HEK293T (cell line): Measurements from ENCODE around the gene KRTAP27-1.

Source experiments
- ARNT ChIP-seq: fragments of 450-650 bp; IDR thresholded peaks from 2 replicates; pipeline ENCODE4 v1.6.1; 2017; ENCODE audit warnings: mild to moderate bottlenecking
- BHLHE40 ChIP-seq: fragments of 450-650 bp; IDR thresholded peaks from 2 replicates; pipeline ENCODE4 v1.6.1; 2016; ENCODE audit warnings: mild to moderate bottlenecking, moderate library complexity, borderline replicate concordance
- CTBP1 ChIP-seq: fragments of 450-650 bp; IDR thresholded peaks from 2 replicates; pipeline ENCODE4 v1.6.1; 2016; ENCODE audit warnings: borderline replicate concordance
- ELF4 ChIP-seq: fragments of 450-650 bp; IDR thresholded peaks from 2 replicates; pipeline ENCODE4 v1.6.1; 2017; ENCODE audit warnings: antibody characterized with exemption
- FOXA1 ChIP-seq: fragments of 450-650 bp; IDR thresholded peaks from 2 replicates; pipeline ENCODE4 v1.6.1; 2016; ENCODE audit warnings: mild to moderate bottlenecking
- FOXM1 ChIP-seq: fragments of 450-650 bp; IDR thresholded peaks from 2 replicates; pipeline ENCODE4 v1.6.1; 2017; ENCODE audit warnings: mild to moderate bottlenecking, borderline replicate concordance
- HDGF ChIP-seq: fragments of 450-650 bp; IDR thresholded peaks from 2 replicates; pipeline ENCODE4 v1.6.1; 2017; ENCODE audit warnings: antibody characterized with exemption, borderline replicate concordance
- L3MBTL2 ChIP-seq: fragments of 450-650 bp; conservative IDR thresholded peaks from 2 replicates; pipeline ENCODE4 v1.6.1; 2016; ENCODE audit warnings: mild to moderate bottlenecking
- NFRKB ChIP-seq: fragments of 450-650 bp; IDR thresholded peaks from 2 replicates; pipeline ENCODE4 v1.6.1; 2016; ENCODE audit warnings: mild to moderate bottlenecking, moderate library complexity
- SP1 ChIP-seq: fragments of 450-650 bp; IDR thresholded peaks from 2 replicates; pipeline ENCODE4 v1.6.1; 2017
- SUZ12 ChIP-seq: fragments of 450-650 bp; IDR thresholded peaks from 2 replicates; pipeline ENCODE4 v1.6.1; 2016; ENCODE audit warnings: mild to moderate bottlenecking
- TARDBP ChIP-seq: fragments of 450-650 bp; IDR thresholded peaks from 2 replicates; pipeline ENCODE4 v1.6.1; 2016
- ZNF384 ChIP-seq: fragments of 450-650 bp; IDR thresholded peaks from 2 replicates; pipeline ENCODE4 v1.6.1; 2016
- TF ChIP-seq, protein P1 (sequence below): fragments of 450-650 bp; IDR thresholded peaks from 2 replicates; pipeline ENCODE4 v1.6.1; 2016

DNA sequence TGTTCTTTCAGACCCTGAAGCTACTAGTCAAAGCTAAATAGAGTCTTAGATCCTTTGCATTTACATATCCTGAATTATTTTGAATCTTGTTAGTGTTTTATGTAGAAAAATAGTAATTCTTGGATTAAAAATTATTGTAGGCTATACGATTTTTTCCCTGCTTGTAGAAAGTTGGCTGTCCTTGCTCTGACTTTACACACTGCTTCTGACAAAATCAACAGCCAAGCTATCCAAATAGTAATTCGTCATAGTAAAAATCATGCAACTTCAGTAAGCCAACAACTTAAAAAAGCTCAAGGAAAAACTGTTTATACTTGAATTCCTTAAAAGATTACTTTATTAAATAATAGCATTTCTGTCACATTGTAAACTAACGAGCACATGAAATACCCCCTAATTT, 18.4 kb upstream of the KRTAP27-1 start:
- no peak for TF ChIP-seq ZNF384
- no peak for TF ChIP-seq ELF4
- no peak for TF ChIP-seq SP1
- TF ChIP-seq ARNT = no peak
- no peak for TF ChIP-seq TARDBP
- no peak for TF ChIP-seq BHLHE40
- TF ChIP-seq SUZ12 = no peak
- TF ChIP-seq FOXM1 = no peak
- TF ChIP-seq, protein P1, sequence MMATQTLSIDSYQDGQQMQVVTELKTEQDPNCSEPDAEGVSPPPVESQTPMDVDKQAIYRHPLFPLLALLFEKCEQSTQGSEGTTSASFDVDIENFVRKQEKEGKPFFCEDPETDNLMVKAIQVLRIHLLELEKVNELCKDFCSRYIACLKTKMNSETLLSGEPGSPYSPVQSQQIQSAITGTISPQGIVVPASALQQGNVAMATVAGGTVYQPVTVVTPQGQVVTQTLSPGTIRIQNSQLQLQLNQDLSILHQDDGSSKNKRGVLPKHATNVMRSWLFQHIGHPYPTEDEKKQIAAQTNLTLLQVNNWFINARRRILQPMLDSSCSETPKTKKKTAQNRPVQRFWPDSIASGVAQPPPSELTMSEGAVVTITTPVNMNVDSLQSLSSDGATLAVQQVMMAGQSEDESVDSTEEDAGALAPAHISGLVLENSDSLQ = no peak
- TF ChIP-seq CTBP1 = no peak
- TF ChIP-seq HDGF = no peak
- TF ChIP-seq NFRKB = no peak
- no peak for TF ChIP-seq FOXA1
- TF ChIP-seq L3MBTL2 = no peak
